Left hindlimb (tissue), 1 donor: ENCODE results near the gene PLA2G1B.
A peak's percentile ranks its signal among the peaks of the same experiment; 100 is the strongest.

Experiments used
- DNase-seq: peaks from one replicate; pipeline ENCODE4 v3.0.0-alpha.2; 2018

PLA2G1B gene

GRCh38 chr12:120327593-120327992 is at the start of gene PLA2G1B:
PLA2G1B (minus strand) TSS chr12:120327779; CDS start chr12:120327753, 26 bp downstream.
- no peak for DNase-seq

DNA sequence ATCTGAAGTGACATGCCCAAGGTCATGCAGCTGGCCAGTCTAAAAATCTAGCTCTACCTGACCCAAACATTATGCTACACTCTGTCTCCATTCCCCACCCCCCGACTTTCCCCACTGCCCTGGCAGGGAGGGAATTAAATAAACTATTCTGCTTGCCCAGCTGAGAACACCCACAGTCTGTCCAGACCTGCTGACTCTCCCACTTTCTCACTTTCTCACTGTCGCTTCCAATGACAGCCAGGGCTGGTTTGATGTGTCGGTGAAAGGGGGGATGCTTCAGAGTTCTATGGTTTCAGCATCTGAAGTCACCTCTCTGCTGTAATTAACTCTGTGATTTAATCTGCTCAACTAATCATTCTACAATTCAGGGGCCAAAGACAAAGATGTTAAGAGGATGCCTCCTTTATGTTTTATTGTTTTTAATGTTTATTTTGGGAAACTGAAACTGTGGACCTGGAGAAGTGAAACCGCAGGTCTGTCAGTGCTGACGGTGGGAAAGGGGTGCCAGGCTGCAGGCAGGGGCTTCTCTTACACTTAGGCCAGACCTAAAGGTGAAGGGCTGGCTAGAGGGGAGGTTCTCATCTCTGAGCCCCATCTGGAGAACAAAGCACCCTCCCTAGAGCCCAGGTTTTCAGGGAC is 49.5 kb upstream of the PLA2G1B start:
- no peak for DNase-seq

GRCh38 chr12:120376416-120376815 is 48.8 kb upstream of the PLA2G1B start:
- no peak for DNase-seq

DNA sequence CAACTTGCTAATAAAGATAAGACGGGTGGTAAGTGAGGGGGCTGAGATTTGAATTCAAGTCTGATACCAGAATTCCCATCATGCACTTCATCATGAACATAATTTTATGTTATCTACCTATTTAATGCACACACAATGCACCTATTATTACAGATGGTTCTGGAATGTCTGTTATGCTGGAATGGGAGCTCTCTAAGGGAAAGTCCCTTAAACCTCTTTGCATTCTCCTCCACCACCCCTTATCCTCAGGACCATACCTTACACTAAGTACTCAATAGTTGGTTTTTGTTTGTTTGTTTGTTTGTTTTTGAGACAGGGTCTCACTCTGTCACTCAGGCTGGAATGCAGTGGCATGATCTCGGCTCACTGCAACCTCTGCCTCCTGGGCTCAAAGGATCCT is 48.4 kb upstream of the PLA2G1B start:
- DNase-seq = no peak

DNA sequence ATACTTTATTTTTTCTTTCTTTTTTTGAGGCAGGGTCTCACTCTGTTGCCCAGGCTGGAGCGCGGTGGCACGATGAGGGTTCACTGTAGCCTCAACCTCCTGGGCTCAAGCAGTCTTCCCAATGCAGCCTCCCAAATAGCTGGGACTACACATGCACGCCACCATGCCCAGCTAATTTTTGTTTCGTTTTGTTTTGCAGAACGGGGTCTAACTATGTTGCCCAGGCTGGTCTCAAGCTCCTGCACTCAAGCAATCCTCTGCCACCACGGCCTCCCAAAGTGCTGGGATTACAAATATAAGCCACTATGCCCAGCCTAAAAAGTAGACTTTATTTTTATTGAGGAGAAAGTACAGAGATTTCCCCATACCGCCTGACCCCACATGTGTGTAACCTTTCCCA is 46.1 kb upstream of the PLA2G1B start:
- no peak for DNase-seq

- no peak for DNase-seq
Observed at GRCh38 chr12:120370343-120371243, 43.0 kb upstream of the PLA2G1B start.

- no peak for DNase-seq
Observed at GRCh38 chr12:120369603-120370342, 42.2 kb upstream of the PLA2G1B start.

DNA sequence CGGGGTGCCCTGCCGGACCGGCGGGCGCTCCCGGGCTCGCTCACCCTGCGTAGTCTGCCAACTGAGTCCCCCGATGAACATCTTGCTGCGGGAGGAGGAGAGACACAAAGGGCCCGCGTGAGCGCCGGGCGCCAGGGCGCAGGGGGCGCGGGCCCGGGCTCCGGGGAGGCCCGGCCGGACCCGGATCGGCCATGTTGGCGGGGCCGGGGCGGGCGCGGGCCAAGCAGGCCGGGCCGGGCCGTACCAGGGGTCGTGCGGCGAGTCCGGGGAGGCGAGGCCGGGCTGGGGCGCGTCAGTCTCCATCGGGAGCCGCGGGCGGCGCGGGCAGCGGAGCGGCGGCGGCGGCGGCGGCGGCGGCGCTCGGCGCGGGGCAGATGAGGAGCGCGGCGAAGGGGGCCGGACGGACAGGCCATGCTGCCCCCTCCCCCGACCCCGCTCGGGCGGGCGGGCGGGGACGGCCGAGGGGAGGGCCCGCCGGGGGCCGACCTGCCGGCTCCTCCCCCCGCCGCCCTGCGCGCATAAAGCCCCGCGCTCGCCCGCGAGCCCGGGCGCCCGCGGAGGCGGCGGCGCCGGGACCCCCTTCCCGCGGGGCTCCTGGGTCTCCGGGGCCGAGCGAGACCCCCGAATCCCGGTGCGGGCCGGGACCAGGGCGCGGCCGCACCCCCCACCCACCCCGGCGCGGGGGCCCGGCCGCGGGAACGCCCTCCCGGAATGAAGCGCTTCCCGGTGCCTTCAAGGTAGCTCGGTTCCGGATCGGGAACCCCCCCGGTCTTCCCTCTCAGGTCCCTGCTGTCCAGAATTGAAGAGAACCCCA is 41.4 kb upstream of the PLA2G1B start, which contains the start of gene MSI1:
TSS of gene MSI1 (minus strand) at position 376 of the 814 bp plus-strand sequence. CDS start at position 303, 73 bp downstream.
- no peak for DNase-seq

DNA sequence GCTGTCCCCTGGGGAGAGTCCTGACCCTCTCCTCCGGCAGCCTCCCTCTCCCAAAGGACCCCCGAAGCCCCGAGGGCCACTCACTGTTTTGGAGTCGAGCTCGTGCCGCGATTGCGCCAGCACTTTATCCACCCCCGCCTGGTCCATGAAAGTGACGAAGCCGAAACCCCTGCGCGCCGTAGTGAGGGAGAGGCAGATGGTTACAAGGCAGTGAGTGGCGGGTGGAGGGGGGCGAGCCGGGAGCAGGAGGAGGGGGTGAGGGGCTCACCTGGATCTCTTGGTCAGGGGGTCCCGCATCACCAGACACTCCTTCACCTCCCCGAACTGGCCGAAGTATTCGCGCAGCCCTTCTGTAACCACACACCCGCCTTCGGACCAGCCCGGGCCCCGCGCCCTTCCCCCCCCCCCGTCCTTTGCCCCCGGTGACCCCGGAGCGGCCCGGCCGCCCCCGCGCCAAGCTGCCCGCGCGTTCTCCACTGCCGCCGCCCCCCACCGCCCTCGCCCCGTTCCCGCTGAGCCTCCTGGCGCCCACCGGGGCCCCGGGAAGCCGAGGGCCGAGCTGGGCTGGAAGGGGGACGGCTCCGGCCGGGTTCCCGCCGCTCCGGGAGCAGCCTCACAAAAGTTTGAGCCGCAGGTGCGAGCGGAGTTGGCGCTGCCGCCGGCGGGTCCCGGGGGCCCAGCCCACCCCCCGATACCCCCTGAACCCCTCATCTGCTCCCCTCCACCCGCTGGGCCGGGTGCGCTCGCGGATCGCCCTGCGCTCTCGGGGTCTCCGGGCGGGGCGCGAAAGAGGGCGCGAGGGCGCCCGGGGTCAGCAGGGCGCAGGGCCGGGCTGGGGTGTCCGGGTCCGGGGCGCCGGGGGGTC is 40.6 kb upstream of the PLA2G1B start:
- DNase-seq = no peak

GRCh38 chr12:120367233-120367923 is 39.8 kb upstream of the PLA2G1B start:
- DNase-seq = no peak

- DNase-seq = no peak
Observed at GRCh38 chr12:120366845-120367232, 39.3 kb upstream of the PLA2G1B start.

DNA sequence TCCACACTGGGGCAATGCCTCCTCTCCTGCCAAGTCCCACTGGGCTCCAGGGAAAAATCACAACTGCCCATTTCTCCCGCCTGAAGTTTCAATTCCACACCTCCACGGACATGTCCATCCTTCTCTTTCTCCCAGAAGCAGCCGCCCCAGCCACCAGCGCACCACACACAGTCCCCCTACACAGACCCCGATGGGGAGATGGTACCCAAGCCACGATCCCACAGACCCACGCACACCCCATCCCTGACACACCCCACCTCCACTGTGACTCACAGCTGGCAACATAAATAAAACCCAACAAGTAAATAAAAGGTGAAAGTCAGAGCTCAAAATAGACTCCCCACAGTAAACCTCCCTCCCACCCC is 38.7 kb upstream of the PLA2G1B start:
- DNase-seq = no peak

- no peak for DNase-seq
Observed at GRCh38 chr12:120365675-120366340, 38.2 kb upstream of the PLA2G1B start.

DNA sequence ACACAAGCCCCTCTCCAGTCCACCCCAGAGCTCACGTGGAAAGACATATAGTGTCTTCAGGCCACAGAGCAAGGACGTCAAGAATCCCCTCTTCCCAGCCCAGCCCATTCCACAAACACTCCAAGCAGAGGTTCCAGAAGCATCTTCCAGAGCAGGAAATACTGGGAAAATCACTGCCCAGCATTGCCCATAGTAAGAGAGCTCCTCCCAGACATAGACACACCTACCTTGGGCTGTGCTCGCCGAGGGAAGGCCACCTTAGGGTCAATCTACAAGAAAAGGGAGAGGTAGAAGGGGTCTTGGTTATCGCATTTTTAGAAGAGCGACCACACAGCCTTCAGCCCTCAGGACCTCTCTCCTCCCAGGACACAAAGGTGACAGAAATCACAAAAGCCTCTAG is 36.9 kb upstream of the PLA2G1B start:
- no peak for DNase-seq

GRCh38 chr12:120363274-120363855 is 35.8 kb upstream of the PLA2G1B start:
- no peak for DNase-seq

- DNase-seq = no peak
Observed at GRCh38 chr12:120362516-120363273, 35.1 kb upstream of the PLA2G1B start.

GRCh38 chr12:120361506-120362208 is 34.1 kb upstream of the PLA2G1B start:
- DNase-seq = peak; percentile 86

DNA sequence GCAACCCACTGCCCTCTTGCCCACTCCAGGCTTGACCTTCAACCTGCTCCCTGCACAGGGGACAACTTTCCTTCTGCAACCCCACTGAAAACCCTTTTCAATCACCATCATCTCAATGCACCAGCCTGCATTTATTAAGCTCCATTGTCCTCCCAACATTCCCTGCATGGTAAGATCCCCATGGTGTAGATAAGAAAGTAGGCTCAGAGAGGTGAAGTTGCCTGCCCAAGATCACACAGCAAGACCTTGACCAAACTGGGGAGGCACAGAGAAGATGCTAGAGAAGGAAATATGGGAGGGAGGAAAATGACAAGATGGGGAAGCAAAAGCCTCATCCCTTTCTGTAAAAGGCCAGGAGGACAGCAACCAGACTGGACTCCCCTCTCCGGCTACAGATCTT is 31.5 kb upstream of the PLA2G1B start:
- DNase-seq = no peak
